Measurements from ENCODE around the gene DPH1.
"Not testable (repeated sequence)": the region's sequence is repeated elsewhere in the genome, so short reads cannot be mapped to it uniquely, and the experiment has no call there.

The DPH1 gene

GRCh38 chr17:2029911-2030778 lies at the start of gene DPH1:
TSS of gene DPH1 (plus strand) at chr17:2030153. CDS start at chr17:2030170, 17 bp downstream.
- DNase-seq (ENCODE audit: low read depth, low spot score) = no peak

- no peak for DNase-seq (ENCODE audit: low read depth, low spot score)
These were observed 49.2 kb upstream of the DPH1 start for GRCh38 chr17:1980665-1981250.

- not testable (repeated sequence) for DNase-seq (ENCODE audit: low read depth, low spot score)
These were observed 47.1 kb upstream of the DPH1 start for GRCh38 chr17:1982793-1983366.

GRCh38 chr17:1985093-1985492 lies 44.9 kb upstream of the DPH1 start:
- no peak for DNase-seq (ENCODE audit: low read depth, low spot score)

GRCh38 chr17:1985686-1986085 lies 44.3 kb upstream of the DPH1 start:
- DNase-seq (ENCODE audit: low read depth, low spot score) = no peak

- DNase-seq (ENCODE audit: low read depth, low spot score) = no peak
These were observed 43.0 kb upstream of the DPH1 start for GRCh38 chr17:1986783-1987451.

GRCh38 chr17:1989135-1989534 lies 40.8 kb upstream of the DPH1 start:
- DNase-seq (ENCODE audit: low read depth, low spot score) = no peak

GRCh38 chr17:1992541-1992940 lies 37.4 kb upstream of the DPH1 start:
- no peak for DNase-seq (ENCODE audit: low read depth, low spot score)

GRCh38 chr17:1994707-1995106 lies 35.2 kb upstream of the DPH1 start:
- no peak for DNase-seq (ENCODE audit: low read depth, low spot score)

- no peak for DNase-seq (ENCODE audit: low read depth, low spot score)
These were observed 34.5 kb upstream of the DPH1 start for GRCh38 chr17:1995321-1995892.

- no peak for DNase-seq (ENCODE audit: low read depth, low spot score)
These were observed 33.8 kb upstream of the DPH1 start for GRCh38 chr17:1995907-1996799.

- DNase-seq (ENCODE audit: low read depth, low spot score) = no peak
These were observed 33.1 kb upstream of the DPH1 start for GRCh38 chr17:1996800-1997288.

GRCh38 chr17:1997289-1997926 lies 32.5 kb upstream of the DPH1 start:
- no peak for DNase-seq (ENCODE audit: low read depth, low spot score)

GRCh38 chr17:1997927-1998742 lies 31.8 kb upstream of the DPH1 start:
- no peak for DNase-seq (ENCODE audit: low read depth, low spot score)

- DNase-seq (ENCODE audit: low read depth, low spot score) = peak; percentile 45
These were observed 30.2 kb upstream of the DPH1 start for GRCh38 chr17:1999557-2000251.

GRCh38 chr17:2002767-2003329 lies 27.1 kb upstream of the DPH1 start:
- DNase-seq (ENCODE audit: low read depth, low spot score) = no peak

- DNase-seq (ENCODE audit: low read depth, low spot score) = no peak
These were observed 26.4 kb upstream of the DPH1 start for GRCh38 chr17:2003525-2003924.

- no peak for DNase-seq (ENCODE audit: low read depth, low spot score)
These were observed 25.5 kb upstream of the DPH1 start for GRCh38 chr17:2004435-2004952.
